ENCODE results near the gene KCNAB1. TPM values are rescaled to one million over a fixed set of nuclear protein-coding genes. Genes with fewer than 3 reads are reported as not detected.

The KCNAB1 gene
- total RNA-seq, 1 donor from 2014 or later = 0.21 TPM

GRCh38 chr3:156106721-156107373, 13.5 kb upstream of the KCNAB1 start:
- no peak overlapping the region for H3K4me3 Mint-ChIP-seq (ENCODE audit: unreplicated experiment)

DNA sequence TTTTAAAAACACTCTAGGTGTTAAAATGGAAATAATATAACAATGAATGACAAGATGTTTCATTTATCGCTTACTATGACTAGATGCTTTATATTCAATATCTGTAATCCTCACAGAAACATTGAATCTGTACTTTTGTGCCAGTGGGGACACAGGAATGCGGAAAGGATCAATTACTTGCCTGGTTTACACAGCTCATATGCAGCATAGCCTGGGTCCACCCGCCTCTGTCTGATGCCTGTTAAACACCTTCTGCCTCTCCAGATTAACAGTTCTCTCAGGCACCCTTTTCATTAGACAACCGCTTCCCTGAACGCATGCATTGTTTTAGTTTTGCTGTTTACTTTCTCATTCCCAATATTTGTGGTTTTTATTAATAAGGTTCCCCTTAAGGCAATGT, 12.9 kb upstream of the KCNAB1 start:
- DNase-seq (ENCODE audit: extremely low spot score, unreplicated experiment) = no peak
- no peak for TF ChIP-seq CTCF (IDR thresholded peaks at IDR 0.05)
- Mint-ChIP-seq H3K4me3 (ENCODE audit: unreplicated experiment) (no peak overlapping the region), H3K27me3 (ENCODE audit: unreplicated experiment) (no peaks in the 10 kb centered on the region), H3K4me1 (ENCODE audit: unreplicated experiment) (peaks cover 74% of the 10 kb centered on the region), H3K9me3 (ENCODE audit: unreplicated experiment) (no peaks in the 10 kb centered on the region), H3K36me3 (ENCODE audit: unreplicated experiment) (no peaks in the 10 kb centered on the region), H3K27ac (ENCODE audit: unreplicated experiment) (no peak overlapping the region)

More at GRCh38 chr3:156106721-156107373, 13.5 kb upstream of the KCNAB1 start:
- Mint-ChIP-seq H3K4me1 (ENCODE audit: unreplicated experiment) (peaks cover 79% of the 10 kb centered on the region), H3K36me3 (ENCODE audit: unreplicated experiment) (no peaks in the 10 kb centered on the region), H3K9me3 (ENCODE audit: unreplicated experiment) (no peaks in the 10 kb centered on the region), H3K27ac (ENCODE audit: unreplicated experiment) (no peak overlapping the region), H3K27me3 (ENCODE audit: unreplicated experiment) (no peaks in the 10 kb centered on the region)
- no peak for DNase-seq (ENCODE audit: extremely low spot score, unreplicated experiment)
- TF ChIP-seq CTCF (IDR thresholded peaks at IDR 0.05) = peak; percentile 23

- no peaks in the 10 kb centered on the region for H3K27me3 Mint-ChIP-seq (ENCODE audit: unreplicated experiment)
- TF ChIP-seq CTCF (IDR thresholded peaks at IDR 0.05) = no peak
- H3K4me3 Mint-ChIP-seq (ENCODE audit: unreplicated experiment) = peak overlapping the region; percentile 5
- H3K36me3 Mint-ChIP-seq (ENCODE audit: unreplicated experiment) = no peaks in the 10 kb centered on the region
- no peak for DNase-seq (ENCODE audit: extremely low spot score, unreplicated experiment)
- peak overlapping the region; percentile 17 for H3K27ac Mint-ChIP-seq (ENCODE audit: unreplicated experiment)
- H3K4me1 Mint-ChIP-seq (ENCODE audit: unreplicated experiment) = peaks cover 63% of the 10 kb centered on the region
- no peaks in the 10 kb centered on the region for H3K9me3 Mint-ChIP-seq (ENCODE audit: unreplicated experiment)
Measured at GRCh38 chr3:156108616-156109015, 11.8 kb upstream of the KCNAB1 start.

- Mint-ChIP-seq H3K4me1 (ENCODE audit: unreplicated experiment) (peaks cover 49% of the 10 kb centered on the region), H3K27ac (ENCODE audit: unreplicated experiment) (peak overlapping the region; percentile 23), H3K9me3 (ENCODE audit: unreplicated experiment) (no peaks in the 10 kb centered on the region), H3K27me3 (ENCODE audit: unreplicated experiment) (no peaks in the 10 kb centered on the region), H3K4me3 (ENCODE audit: unreplicated experiment) (no peak overlapping the region), H3K36me3 (ENCODE audit: unreplicated experiment) (no peaks in the 10 kb centered on the region)
- no peak for DNase-seq (ENCODE audit: extremely low spot score, unreplicated experiment)
- TF ChIP-seq CTCF (IDR thresholded peaks at IDR 0.05) = no peak
Measured at GRCh38 chr3:156109989-156110388, 10.4 kb upstream of the KCNAB1 start.

DNA sequence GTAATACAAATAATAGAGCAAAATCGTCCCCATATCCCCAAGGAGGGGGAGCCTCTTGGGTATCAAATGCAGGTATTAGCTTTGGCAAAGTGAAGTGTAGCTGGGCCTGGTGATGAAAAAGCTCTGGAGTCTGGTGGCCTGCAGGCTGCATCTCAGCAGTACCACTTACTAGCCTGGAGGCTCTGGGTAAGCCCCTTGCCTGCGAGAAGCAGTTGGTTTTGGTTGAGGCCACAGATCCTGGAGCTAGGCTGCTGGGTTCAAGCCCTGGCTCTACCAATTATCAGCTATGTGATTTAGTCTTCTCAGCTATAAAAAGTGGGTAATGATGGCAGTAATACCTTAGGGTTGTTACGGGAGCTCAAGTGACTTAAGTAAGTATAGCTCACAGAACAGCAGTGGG, 6.1 kb downstream of the KCNAB1 start:
- DNase-seq (ENCODE audit: extremely low spot score, unreplicated experiment) = no peak
- H3K9me3 Mint-ChIP-seq (ENCODE audit: unreplicated experiment) = no peaks in the 10 kb centered on the region
- no peaks in the 10 kb centered on the region for H3K36me3 Mint-ChIP-seq (ENCODE audit: unreplicated experiment)
- H3K27ac Mint-ChIP-seq (ENCODE audit: unreplicated experiment) = no peak overlapping the region
- H3K4me1 Mint-ChIP-seq (ENCODE audit: unreplicated experiment) = peaks cover 17% of the 10 kb centered on the region
- no peak overlapping the region for H3K4me3 Mint-ChIP-seq (ENCODE audit: unreplicated experiment)
- TF ChIP-seq CTCF (IDR thresholded peaks at IDR 0.05) = no peak
- no peaks in the 10 kb centered on the region for H3K27me3 Mint-ChIP-seq (ENCODE audit: unreplicated experiment)

Data from osteocyte (in vitro differentiated cells).